NCI-H1930 (cell line): ENCODE measurements around the gene SHD.
"Not testable (repeated sequence)": the region's sequence is repeated elsewhere in the genome, so short reads cannot be mapped to it uniquely, and the experiment has no call there.

ENCODE experiments used
- DNase-seq, 2 experiments: peaks; one replicate each; lab custom pipeline; 2025; lab: John Stamatoyannopoulos, UW

Gene SHD

GRCh38 chr19:4267101-4267900 lies 11.8 kb upstream of the SHD start:
- no peak for DNase-seq

GRCh38 chr19:4267901-4268815 lies 10.9 kb upstream of the SHD start:
- DNase-seq: no peak

GRCh38 chr19:4268816-4269430 lies 10.1 kb upstream of the SHD start:
- DNase-seq: no peak

GRCh38 chr19:4272894-4273293 lies 6.2 kb upstream of the SHD start:
- no peak for DNase-seq

GRCh38 chr19:4274321-4274686 lies 4.8 kb upstream of the SHD start:
- not testable (repeated sequence) for DNase-seq

- no peak for DNase-seq
These were observed 1.8 kb upstream of the SHD start for GRCh38 chr19:4277191-4277696.

- no peak for DNase-seq
These were observed 1.1 kb upstream of the SHD start for GRCh38 chr19:4278010-4278409.

- no peak for DNase-seq
These were observed 132 bp downstream of the SHD start for GRCh38 chr19:4279267-4279529.

- DNase-seq: no peak
These were observed 710 bp downstream of the SHD start for GRCh38 chr19:4279530-4280422.

GRCh38 chr19:4284176-4284958 lies 5.3 kb downstream of the SHD start:
- no peak for DNase-seq

- DNase-seq: no peak
These were observed 5.9 kb downstream of the SHD start for GRCh38 chr19:4284974-4285373.

GRCh38 chr19:4286141-4286540 lies 7.1 kb downstream of the SHD start:
- not testable (repeated sequence) for DNase-seq

GRCh38 chr19:4288091-4288777 lies 9.2 kb downstream of the SHD start:
- no peak for DNase-seq

GRCh38 chr19:4291184-4291732 lies 12.2 kb downstream of the SHD start:
- no peak for DNase-seq

GRCh38 chr19:4292515-4292914 lies 13.4 kb downstream of the SHD start:
- no peak for DNase-seq

- DNase-seq: no peak
These were observed 15.3 kb downstream of the SHD start for GRCh38 chr19:4294389-4294788.

- DNase-seq: no peak
These were observed 17.1 kb downstream of the SHD start for GRCh38 chr19:4295972-4296771.

- no peak for DNase-seq
These were observed 19.1 kb downstream of the SHD start for GRCh38 chr19:4297901-4298809.
